Suprapubic skin (tissue), 4 donors: ENCODE data around the gene LSM6. TPM values are rescaled to one million over a fixed set of nuclear protein-coding genes. Genes with fewer than 3 reads are reported as not detected.

Source experiments
- DNase-seq, 2 donors: peaks; one replicate each; pipeline ENCODE4 v3.0.0-alpha.2; 2019; ENCODE audit warnings: low spot score in 2 of 2
- H3K27ac ChIP-seq: fragments of 200-600 bp; sonication (generic); one replicate; pipeline ENCODE4 v1.5.1; 2019
- H3K27me3 ChIP-seq: fragments of 200-600 bp; sonication (generic); one replicate; pipeline ENCODE4 v1.5.1; 2019
- H3K36me3 ChIP-seq: fragments of 200-600 bp; sonication (generic); one replicate; pipeline ENCODE4 v1.5.1; 2019
- H3K4me1 ChIP-seq: fragments of 200-600 bp; sonication (generic); one replicate; pipeline ENCODE4 v1.5.1; 2019
- H3K4me3 ChIP-seq: fragments of 200-600 bp; sonication (generic); one replicate; pipeline ENCODE4 v1.5.1; 2019; ENCODE audit warnings: mild to moderate bottlenecking
- H3K9me3 ChIP-seq: fragments of 200-600 bp; sonication (generic); one replicate; pipeline ENCODE4 v1.5.1; 2019
- EP300 ChIP-seq: sonication (generic); formaldehyde crosslinking; IDR thresholded peaks from one replicate; pipeline ENCODE4 v1.6.1; 2017; ENCODE audit warnings: antibody characterized with exemption
- POLR2A ChIP-seq, 2 donors: fragments of 450-650 bp; IDR thresholded peaks; one replicate each; pipeline ENCODE4 v1.6.1; 2017; ENCODE audit warnings: antibody characterized with exemption in 2 of 2, mild to moderate bottlenecking in 2 of 2, moderate library complexity in 2 of 2
- POLR2AphosphoS5 ChIP-seq, 3 donors: sonication (generic); formaldehyde crosslinking; IDR thresholded peaks; one replicate each; pipeline ENCODE4 v1.6.1; 2017; ENCODE audit warnings: antibody characterized with exemption in 3 of 3
- WGBS: methylation state at CpG from one replicate; pipeline ENCODE4 v1.1.5; 2018; 5-methylcytosine and 5-hydroxymethylcytosine counted together
- total RNA-seq, 4 donors: library from RNA; depleted of rRNA; stranded (reverse); fragments of >200 nt; gene quantifications; one replicate each; pipeline ENCODE4 v1.1.0, GENCODE V29; 2016
- TF ChIP-seq, protein P1 (sequence below), 2 donors: fragments of 200-600 bp in 1 of 2; fragments of 450-650 bp in 1 of 2; sonication (generic) in 1 of 2; IDR thresholded peaks; one replicate each; pipeline ENCODE4 v1.5.1; 2016 to 2019; ENCODE audit warnings: antibody characterized with exemption in 2 of 2, mild to moderate bottlenecking in 1 of 2, moderate library complexity in 1 of 2

The LSM6 gene
- total RNA-seq, 4 donors from 2014 or later = 14.7 to 30.2 (median 25.2) TPM

GRCh38 chr4:146176891-146177290, 1.4 kb downstream of the LSM6 start:
- Histone ChIP-seq H3K27ac (no peak overlapping the region), H3K9me3 (no peaks in the 10 kb centered on the region), H3K27me3 (no peaks in the 10 kb centered on the region), H3K4me3 (peak overlapping the region; percentile 77), H3K4me1 (peaks cover 44% of the 10 kb centered on the region), H3K36me3 (no peaks in the 10 kb centered on the region)
- no peak for DNase-seq
- 90% methylated on average over 2 of the region's 2 CpGs for WGBS
- TF ChIP-seq EP300 (no peak), POLR2AphosphoS5 (IDR thresholded peaks at IDR 0.05) (no peak), POLR2A (IDR thresholded peaks at IDR 0.05) (no peak)
- TF ChIP-seq, protein P1, sequence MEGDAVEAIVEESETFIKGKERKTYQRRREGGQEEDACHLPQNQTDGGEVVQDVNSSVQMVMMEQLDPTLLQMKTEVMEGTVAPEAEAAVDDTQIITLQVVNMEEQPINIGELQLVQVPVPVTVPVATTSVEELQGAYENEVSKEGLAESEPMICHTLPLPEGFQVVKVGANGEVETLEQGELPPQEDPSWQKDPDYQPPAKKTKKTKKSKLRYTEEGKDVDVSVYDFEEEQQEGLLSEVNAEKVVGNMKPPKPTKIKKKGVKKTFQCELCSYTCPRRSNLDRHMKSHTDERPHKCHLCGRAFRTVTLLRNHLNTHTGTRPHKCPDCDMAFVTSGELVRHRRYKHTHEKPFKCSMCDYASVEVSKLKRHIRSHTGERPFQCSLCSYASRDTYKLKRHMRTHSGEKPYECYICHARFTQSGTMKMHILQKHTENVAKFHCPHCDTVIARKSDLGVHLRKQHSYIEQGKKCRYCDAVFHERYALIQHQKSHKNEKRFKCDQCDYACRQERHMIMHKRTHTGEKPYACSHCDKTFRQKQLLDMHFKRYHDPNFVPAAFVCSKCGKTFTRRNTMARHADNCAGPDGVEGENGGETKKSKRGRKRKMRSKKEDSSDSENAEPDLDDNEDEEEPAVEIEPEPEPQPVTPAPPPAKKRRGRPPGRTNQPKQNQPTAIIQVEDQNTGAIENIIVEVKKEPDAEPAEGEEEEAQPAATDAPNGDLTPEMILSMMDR (IDR thresholded peaks at IDR 0.05) = no peak

DNA sequence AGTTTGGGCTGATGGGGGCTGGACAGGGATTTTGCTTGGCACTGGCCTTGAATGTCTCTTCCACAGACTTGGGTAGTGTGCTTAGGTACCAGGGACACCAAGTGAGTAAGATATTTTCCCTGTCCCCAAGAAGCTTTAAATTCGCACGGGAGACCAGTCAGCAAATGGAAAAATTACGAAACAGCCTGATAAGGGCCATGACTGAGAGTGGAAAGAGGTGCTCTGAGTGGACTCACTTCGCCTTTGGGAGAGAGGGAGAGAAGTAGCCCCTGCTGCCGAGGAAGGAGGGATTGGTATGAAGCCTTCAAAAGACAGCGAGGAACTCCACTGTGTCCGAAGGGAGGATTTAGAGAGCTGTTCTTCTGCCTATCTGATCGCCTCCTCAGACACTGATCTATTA, 2.6 kb downstream of the LSM6 start:
- H3K27me3 ChIP-seq = no peaks in the 10 kb centered on the region
- H3K27ac ChIP-seq = no peak overlapping the region
- TF ChIP-seq POLR2A (IDR thresholded peaks at IDR 0.05) = no peak
- TF ChIP-seq, protein P1 (IDR thresholded peaks at IDR 0.05) = no peak
- no peak for TF ChIP-seq EP300
- no peak for TF ChIP-seq POLR2AphosphoS5 (IDR thresholded peaks at IDR 0.05)
- WGBS = 84% methylated on average over 8 of the region's 8 CpGs
- H3K9me3 ChIP-seq = no peaks in the 10 kb centered on the region
- no peak for DNase-seq
- H3K36me3 ChIP-seq = no peaks in the 10 kb centered on the region
- H3K4me1 ChIP-seq = peaks cover 44% of the 10 kb centered on the region
- no peak overlapping the region for H3K4me3 ChIP-seq

DNA sequence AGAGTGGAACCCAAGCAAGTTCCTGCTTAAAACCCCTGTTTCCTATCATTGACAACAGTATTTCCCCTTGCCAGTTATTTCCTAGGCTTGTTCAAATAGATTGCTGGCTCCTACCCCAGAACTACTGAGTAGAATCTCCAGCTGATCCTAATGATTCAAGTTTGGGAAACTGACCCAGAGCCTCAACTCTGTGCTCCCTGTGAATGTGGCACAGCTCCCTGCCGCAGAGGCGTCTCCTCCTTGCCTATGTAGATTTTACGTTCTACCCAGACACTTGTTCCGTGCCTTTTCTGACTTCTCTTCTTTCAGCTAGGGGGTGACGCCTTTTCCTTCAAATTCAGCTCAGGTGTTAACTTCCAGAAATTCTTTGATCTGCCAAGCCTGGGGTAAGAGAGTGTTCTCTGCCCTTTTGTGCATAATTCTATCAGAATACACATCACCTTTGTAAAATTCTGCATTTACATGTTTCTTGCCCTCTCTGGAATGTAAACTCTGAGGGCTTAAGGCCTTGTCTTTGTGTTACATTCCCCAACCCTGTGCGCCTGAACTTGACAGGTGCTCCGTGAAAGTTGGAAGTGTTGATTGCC, 4.4 kb downstream of the LSM6 start:
- H3K36me3 ChIP-seq = peaks cover 9% of the 10 kb centered on the region
- H3K9me3 ChIP-seq = no peaks in the 10 kb centered on the region
- no peak for TF ChIP-seq POLR2AphosphoS5 (IDR thresholded peaks at IDR 0.05)
- TF ChIP-seq, protein P1 (IDR thresholded peaks at IDR 0.05) = no peak
- no peak for TF ChIP-seq EP300
- TF ChIP-seq POLR2A (IDR thresholded peaks at IDR 0.05) = no peak
- no peak overlapping the region for H3K4me3 ChIP-seq
- DNase-seq = no peak
- 35% methylated on average over 7 of the region's 7 CpGs for WGBS
- H3K4me1 ChIP-seq = peaks cover 44% of the 10 kb centered on the region
- H3K27ac ChIP-seq = no peak overlapping the region
- no peaks in the 10 kb centered on the region for H3K27me3 ChIP-seq

GRCh38 chr4:146182443-146182842, 6.9 kb downstream of the LSM6 start:
- peaks cover 29% of the 10 kb centered on the region for H3K36me3 ChIP-seq
- DNase-seq = no peak
- H3K27ac ChIP-seq = no peak overlapping the region
- peaks cover 33% of the 10 kb centered on the region for H3K4me1 ChIP-seq
- no peak overlapping the region for H3K4me3 ChIP-seq
- no peaks in the 10 kb centered on the region for H3K27me3 ChIP-seq
- TF ChIP-seq, protein P1 (IDR thresholded peaks at IDR 0.05) = no peak
- TF ChIP-seq EP300 (no peak), POLR2A (IDR thresholded peaks at IDR 0.05) (no peak), POLR2AphosphoS5 (IDR thresholded peaks at IDR 0.05) (no peak)
- 98% methylated on average over 3 of the region's 3 CpGs for WGBS
- H3K9me3 ChIP-seq = no peaks in the 10 kb centered on the region

GRCh38 chr4:146183209-146183608, 7.7 kb downstream of the LSM6 start:
- Histone ChIP-seq H3K4me1 (peaks cover 26% of the 10 kb centered on the region), H3K27me3 (no peaks in the 10 kb centered on the region), H3K4me3 (no peak overlapping the region), H3K9me3 (no peaks in the 10 kb centered on the region), H3K36me3 (peaks cover 37% of the 10 kb centered on the region), H3K27ac (no peak overlapping the region)
- TF ChIP-seq POLR2A (IDR thresholded peaks at IDR 0.05) = no peak
- TF ChIP-seq POLR2AphosphoS5 (IDR thresholded peaks at IDR 0.05) = no peak
- TF ChIP-seq, protein P1 (IDR thresholded peaks at IDR 0.05) = no peak
- TF ChIP-seq EP300 = no peak
- WGBS = 93% methylated on average over 2 of the region's 2 CpGs
- DNase-seq = no peak
